HEK293 (cell line): ENCODE measurements around the gene MBLAC1.

Experiments used
- CTCF ChIA-PET: fragments of 350-600 bp; formaldehyde crosslinking; extraction: SDS; loops from one replicate; lab custom pipeline; 2021; ENCODE audit warnings: antibody characterized with exemption; lab: Yijun Ruan, JAX
- POLR2A ChIA-PET: fragments of 300-600 bp; formaldehyde crosslinking; extraction: SDS; loops from one replicate; lab custom pipeline; 2020; ENCODE audit warnings: antibody characterized with exemption, inconsistent platforms; lab: Yijun Ruan, JAX
- H3K27ac ChIP-seq: fragments of 200-500 bp; sonication (Bioruptor generic); 2 replicates; pipeline ENCODE4 v1.5.1; 2014; ENCODE audit warnings: low read depth, low read length, control low read depth, inconsistent platforms; ENCODE audit errors: extremely low read depth
- H3K36me3 ChIP-seq, 2 experiments: fragments of 200-500 bp in 1 of 2; sonication (Bioruptor generic) in 1 of 2; 1 replicate in 1 of 2; 2 replicates in 1 of 2; pipeline ENCODE4 v1.5.1; 2014 to 2017; ENCODE audit warnings: inconsistent platforms in 2 of 2, low read length in 2 of 2; ENCODE audit not compliant: control insufficient read depth in 2 of 2, insufficient read depth in 1 of 2
- H3K4me1 ChIP-seq: fragments of 200-500 bp; sonication (Bioruptor generic); 2 replicates; pipeline ENCODE4 v1.5.1; 2014; ENCODE audit warnings: mild to moderate bottlenecking, low read length, inconsistent platforms; ENCODE audit not compliant: control insufficient read depth, insufficient read depth
- H3K4me3 ChIP-seq: 2 replicates; pipeline ENCODE4 v1.5.1; 2011; ENCODE audit warnings: low read depth, mild to moderate bottlenecking, control low read depth, low read length, moderate library complexity
- H3K9me3 ChIP-seq: fragments of 200-500 bp; sonication (Bioruptor generic); 2 replicates; pipeline ENCODE4 v1.5.1; 2014; ENCODE audit warnings: low read depth, low read length, inconsistent platforms; ENCODE audit not compliant: control insufficient read depth, insufficient read depth
- KLF1 ChIP-seq: fragments of 450-650 bp; formaldehyde crosslinking; IDR thresholded peaks from 2 replicates; pipeline ENCODE4 v1.5.1; 2016; ENCODE audit warnings: missing biosample characterization, missing genetic modification characterization
- KLF9 ChIP-seq: fragments of 450-650 bp; formaldehyde crosslinking; IDR thresholded peaks from 2 replicates; pipeline ENCODE4 v1.5.1; 2016; ENCODE audit warnings: missing biosample characterization, missing genetic modification characterization, low read depth
- OVOL3 ChIP-seq: fragments of 450-650 bp; formaldehyde crosslinking; IDR thresholded peaks from 2 replicates; pipeline ENCODE4 v1.5.1; 2016; ENCODE audit warnings: missing biosample characterization, missing genetic modification characterization
- PRDM1 ChIP-seq: fragments of 450-650 bp; formaldehyde crosslinking; IDR thresholded peaks from 2 replicates; pipeline ENCODE4; 2016; ENCODE audit warnings: missing biosample characterization, missing genetic modification characterization
- YY2 ChIP-seq: fragments of 450-650 bp; formaldehyde crosslinking; IDR thresholded peaks from 2 replicates; pipeline ENCODE4 v1.5.1; 2016; ENCODE audit warnings: missing biosample characterization, missing genetic modification characterization
- ZBTB17 ChIP-seq: fragments of 450-650 bp; formaldehyde crosslinking; IDR thresholded peaks from 2 replicates; pipeline ENCODE4 v1.5.1; 2016; ENCODE audit warnings: missing biosample characterization, missing genetic modification characterization
- ZNF10 ChIP-seq: fragments of 450-650 bp; formaldehyde crosslinking; IDR thresholded peaks from 2 replicates; pipeline ENCODE4 v1.5.1; 2017; ENCODE audit warnings: missing biosample characterization, missing genetic modification characterization
- ZNF114 ChIP-seq: fragments of 450-650 bp; formaldehyde crosslinking; IDR thresholded peaks from 2 replicates; pipeline ENCODE4 v1.5.0; 2017; ENCODE audit warnings: missing biosample characterization, missing genetic modification characterization
- ZNF214 ChIP-seq: fragments of 450-650 bp; formaldehyde crosslinking; IDR thresholded peaks from 2 replicates; pipeline ENCODE4 v1.5.1; 2017; ENCODE audit warnings: missing biosample characterization, mild to moderate bottlenecking, missing genetic modification characterization, borderline replicate concordance
- ZNF394 ChIP-seq: fragments of 450-650 bp; formaldehyde crosslinking; IDR thresholded peaks from 2 replicates; pipeline ENCODE4 v1.5.1; 2016; ENCODE audit warnings: missing biosample characterization, missing genetic modification characterization, mild to moderate bottlenecking, moderate library complexity, borderline replicate concordance
- ZNF561 ChIP-seq: fragments of 450-650 bp; IDR thresholded peaks from 2 replicates; pipeline ENCODE4 v1.5.1; 2018; ENCODE audit warnings: missing biosample characterization, missing genetic modification characterization, borderline replicate concordance
- ZNF658 ChIP-seq: fragments of 450-650 bp; formaldehyde crosslinking; IDR thresholded peaks from 2 replicates; pipeline ENCODE4; 2016; ENCODE audit warnings: missing biosample characterization, missing genetic modification characterization
- ZNF768 ChIP-seq: fragments of 450-650 bp; formaldehyde crosslinking; IDR thresholded peaks from 2 replicates; pipeline ENCODE4 v1.5.1; 2018; ENCODE audit warnings: missing biosample characterization, mild to moderate bottlenecking, missing genetic modification characterization
- TF ChIP-seq, protein P1 (sequence below): fragments of 450-650 bp; formaldehyde crosslinking; IDR thresholded peaks from 2 replicates; pipeline ENCODE4 v1.5.1; 2016; ENCODE audit warnings: missing biosample characterization, missing genetic modification characterization
- TF ChIP-seq, protein P2 (sequence below): fragments of 450-650 bp; formaldehyde crosslinking; IDR thresholded peaks from 2 replicates; pipeline ENCODE4 v1.5.1; 2016; ENCODE audit warnings: missing biosample characterization, missing genetic modification characterization
- TF ChIP-seq, protein P3 (sequence below): fragments of 450-650 bp; IDR thresholded peaks from 2 replicates; pipeline ENCODE4 v1.5.1; 2018; ENCODE audit warnings: missing biosample characterization, missing genetic modification characterization
- TF ChIP-seq, protein P4 (sequence below): fragments of 450-650 bp; formaldehyde crosslinking; IDR thresholded peaks from 2 replicates; pipeline ENCODE4 v1.5.1; 2017; ENCODE audit warnings: missing biosample characterization, missing genetic modification characterization
- TF ChIP-seq, protein P5 (sequence below): fragments of 450-650 bp; formaldehyde crosslinking; IDR thresholded peaks from 2 replicates; pipeline ENCODE4 v1.5.1; 2016; ENCODE audit warnings: missing biosample characterization, missing genetic modification characterization

The MBLAC1 gene

DNA sequence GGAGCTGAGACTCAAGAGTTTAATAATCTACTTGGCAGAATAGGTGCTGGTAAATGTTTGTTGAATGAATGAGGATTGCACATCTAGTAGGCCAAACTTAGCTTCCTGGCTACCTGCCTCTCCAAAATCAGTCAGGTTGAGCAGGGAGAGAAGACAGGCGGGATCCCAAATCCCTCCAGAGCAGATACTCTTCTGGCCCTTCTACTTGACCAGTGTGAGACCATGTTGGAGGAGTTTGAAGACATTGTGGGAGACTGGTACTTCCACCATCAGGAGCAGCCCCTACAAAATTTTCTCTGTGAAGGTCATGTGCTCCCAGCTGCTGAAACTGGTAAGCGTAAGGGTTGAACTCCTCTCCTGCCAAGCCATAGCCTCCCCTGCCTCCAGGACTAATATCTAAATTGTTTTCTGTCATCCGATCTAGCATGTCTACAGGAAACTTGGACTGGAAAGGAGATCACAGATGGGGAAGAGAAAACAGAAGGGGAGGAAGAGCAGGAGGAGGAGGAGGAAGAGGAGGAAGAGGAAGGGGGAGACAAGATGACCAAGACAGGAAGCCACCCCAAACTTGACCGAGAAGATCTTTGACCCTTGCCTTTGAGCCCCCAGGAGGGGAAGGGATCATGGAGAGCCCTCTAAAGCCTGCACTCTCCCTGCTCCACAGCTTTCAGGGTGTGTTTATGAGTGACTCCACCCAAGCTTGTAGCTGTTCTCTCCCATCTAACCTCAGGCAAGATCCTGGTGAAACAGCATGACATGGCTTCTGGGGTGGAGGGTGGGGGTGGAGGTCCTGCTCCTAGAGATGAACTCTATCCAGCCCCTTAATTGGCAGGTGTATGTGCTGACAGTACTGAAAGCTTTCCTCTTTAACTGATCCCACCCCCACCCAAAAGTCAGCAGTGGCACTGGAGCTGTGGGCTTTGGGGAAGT lies 2.2 kb upstream of the MBLAC1 start:
- Histone ChIP-seq H3K27ac (no peak overlapping the region), H3K4me3 (no peak overlapping the region), H3K36me3 (peaks cover 0 to 13% of the 10 kb centered on the region in 2 experiments; a peak in 2 of 3 replicates), H3K4me1 (peaks cover 3% of the 10 kb centered on the region), H3K9me3 (no peaks in the 10 kb centered on the region)
- POLR2A ChIA-PET: interaction anchor here (0.7 to 8.4 kb wide), 3 partner anchors 23 to 305 kb away, joined by 4 to 81 read pairs (median 4); partner anchors contain the start of genes AP4M1, MCM7 and MEPCE
- TF ChIP-seq ZBTB17 (tag by site-specific recombination): 0 out of 2 replicates have a peak, but pooled peaks have one; percentile 46
- TF ChIP-seq, protein P1, sequence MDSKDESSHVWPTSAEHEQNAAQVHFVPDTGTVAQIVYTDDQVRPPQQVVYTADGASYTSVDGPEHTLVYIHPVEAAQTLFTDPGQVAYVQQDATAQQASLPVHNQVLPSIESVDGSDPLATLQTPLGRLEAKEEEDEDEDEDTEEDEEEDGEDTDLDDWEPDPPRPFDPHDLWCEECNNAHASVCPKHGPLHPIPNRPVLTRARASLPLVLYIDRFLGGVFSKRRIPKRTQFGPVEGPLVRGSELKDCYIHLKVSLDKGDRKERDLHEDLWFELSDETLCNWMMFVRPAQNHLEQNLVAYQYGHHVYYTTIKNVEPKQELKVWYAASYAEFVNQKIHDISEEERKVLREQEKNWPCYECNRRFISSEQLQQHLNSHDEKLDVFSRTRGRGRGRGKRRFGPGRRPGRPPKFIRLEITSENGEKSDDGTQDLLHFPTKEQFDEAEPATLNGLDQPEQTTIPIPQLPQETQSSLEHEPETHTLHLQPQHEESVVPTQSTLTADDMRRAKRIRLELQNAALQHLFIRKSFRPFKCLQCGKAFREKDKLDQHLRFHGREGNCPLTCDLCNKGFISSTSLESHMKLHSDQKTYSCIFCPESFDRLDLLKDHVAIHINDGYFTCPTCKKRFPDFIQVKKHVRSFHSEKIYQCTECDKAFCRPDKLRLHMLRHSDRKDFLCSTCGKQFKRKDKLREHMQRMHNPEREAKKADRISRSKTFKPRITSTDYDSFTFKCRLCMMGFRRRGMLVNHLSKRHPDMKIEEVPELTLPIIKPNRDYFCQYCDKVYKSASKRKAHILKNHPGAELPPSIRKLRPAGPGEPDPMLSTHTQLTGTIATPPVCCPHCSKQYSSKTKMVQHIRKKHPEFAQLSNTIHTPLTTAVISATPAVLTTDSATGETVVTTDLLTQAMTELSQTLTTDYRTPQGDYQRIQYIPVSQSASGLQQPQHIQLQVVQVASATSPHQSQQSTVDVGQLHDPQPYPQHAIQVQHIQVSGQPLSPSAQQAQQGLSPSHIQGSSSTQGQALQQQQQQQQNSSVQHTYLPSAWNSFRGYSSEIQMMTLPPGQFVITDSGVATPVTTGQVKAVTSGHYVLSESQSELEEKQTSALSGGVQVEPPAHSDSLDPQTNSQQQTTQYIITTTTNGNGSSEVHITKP: peak; percentile 50
- peak; percentile 80 for TF ChIP-seq KLF1 (tag by site-specific recombination)
- TF ChIP-seq, protein P2, sequence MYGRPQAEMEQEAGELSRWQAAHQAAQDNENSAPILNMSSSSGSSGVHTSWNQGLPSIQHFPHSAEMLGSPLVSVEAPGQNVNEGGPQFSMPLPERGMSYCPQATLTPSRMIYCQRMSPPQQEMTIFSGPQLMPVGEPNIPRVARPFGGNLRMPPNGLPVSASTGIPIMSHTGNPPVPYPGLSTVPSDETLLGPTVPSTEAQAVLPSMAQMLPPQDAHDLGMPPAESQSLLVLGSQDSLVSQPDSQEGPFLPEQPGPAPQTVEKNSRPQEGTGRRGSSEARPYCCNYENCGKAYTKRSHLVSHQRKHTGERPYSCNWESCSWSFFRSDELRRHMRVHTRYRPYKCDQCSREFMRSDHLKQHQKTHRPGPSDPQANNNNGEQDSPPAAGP (tag by site-specific recombination): peak; percentile 69
- peak; percentile 18; the same call in 1 of the 2 replicates for TF ChIP-seq PRDM1 (tag by site-specific recombination)
- no peak for TF ChIP-seq YY2 (tag by site-specific recombination)
- no peak for TF ChIP-seq ZNF658 (tag by site-specific recombination)
- TF ChIP-seq, protein P3, sequence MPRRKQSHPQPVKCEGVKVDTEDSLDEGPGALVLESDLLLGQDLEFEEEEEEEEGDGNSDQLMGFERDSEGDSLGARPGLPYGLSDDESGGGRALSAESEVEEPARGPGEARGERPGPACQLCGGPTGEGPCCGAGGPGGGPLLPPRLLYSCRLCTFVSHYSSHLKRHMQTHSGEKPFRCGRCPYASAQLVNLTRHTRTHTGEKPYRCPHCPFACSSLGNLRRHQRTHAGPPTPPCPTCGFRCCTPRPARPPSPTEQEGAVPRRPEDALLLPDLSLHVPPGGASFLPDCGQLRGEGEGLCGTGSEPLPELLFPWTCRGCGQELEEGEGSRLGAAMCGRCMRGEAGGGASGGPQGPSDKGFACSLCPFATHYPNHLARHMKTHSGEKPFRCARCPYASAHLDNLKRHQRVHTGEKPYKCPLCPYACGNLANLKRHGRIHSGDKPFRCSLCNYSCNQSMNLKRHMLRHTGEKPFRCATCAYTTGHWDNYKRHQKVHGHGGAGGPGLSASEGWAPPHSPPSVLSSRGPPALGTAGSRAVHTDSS (tag by site-specific recombination): peak; percentile 97
- CTCF ChIA-PET: interaction anchor here (0.6 to 1.1 kb wide), 9 partner anchors 8 to 611 kb away, joined by 3 to 5 read pairs (median 4); no protein-coding TSS in a partner anchor

DNA sequence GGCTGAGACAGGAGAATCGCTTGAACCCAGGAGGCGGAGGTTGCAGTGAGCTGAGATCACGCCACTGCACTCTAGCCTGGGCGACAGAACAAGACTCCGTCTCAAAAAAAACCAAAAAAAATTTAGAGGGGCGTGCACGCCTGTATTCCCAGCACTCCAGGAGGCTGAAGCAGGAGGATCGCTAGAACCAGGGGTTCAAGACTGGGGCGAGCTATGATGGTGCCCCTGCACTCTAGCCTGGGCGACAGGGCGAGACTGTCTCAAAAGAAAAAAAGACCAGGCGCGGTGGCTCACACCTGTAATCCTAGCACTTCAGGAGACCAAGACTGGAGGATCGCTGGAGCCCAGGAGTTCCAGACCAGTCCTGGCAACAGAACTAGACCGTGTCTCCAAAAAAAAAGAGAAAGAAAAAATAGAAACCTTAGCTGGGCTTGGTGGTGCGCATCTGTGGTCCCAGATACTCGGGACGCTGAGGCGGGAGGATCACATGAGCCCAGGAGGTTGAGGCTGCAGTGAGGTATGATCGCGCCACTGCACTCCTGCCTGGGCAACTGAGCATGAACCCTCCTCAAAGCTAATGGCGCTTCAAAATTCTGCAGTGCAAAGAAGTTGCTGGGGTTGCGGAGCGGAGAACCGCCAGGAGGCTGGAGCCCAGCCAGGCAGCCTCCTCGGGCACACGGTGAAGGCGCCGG lies 382 bp upstream of the MBLAC1 start:
- ChIA-PET CTCF (interaction anchor here (0.6 to 0.9 kb wide), 3 partner anchors 64 to 169 kb away, joined by 3 to 5 read pairs (median 3); no protein-coding TSS in a partner anchor), POLR2A (interaction anchor here (0.7 to 8.4 kb wide), 13 partner anchors 12 to 304 kb away, joined by 3 to 81 read pairs (median 4); partner anchors contain the start of genes AP4M1, GPC2, LAMTOR4 and MCM7)
- Histone ChIP-seq H3K9me3 (no peaks in the 10 kb centered on the region), H3K4me1 (no peaks in the 10 kb centered on the region; the same call in 1 of the 2 replicates), H3K4me3 (peak overlapping the region; percentile 79), H3K27ac (peak overlapping the region; percentile 98), H3K36me3 (peaks cover 0 to 13% of the 10 kb centered on the region in 2 experiments; a peak in 2 of 3 replicates)
- TF ChIP-seq ZNF561 (no peak), ZNF394 (tag by site-specific recombination) (peak; percentile 83), ZNF768 (tag by site-specific recombination) (no peak; the same call in 1 of the 2 replicates), ZNF214 (tag by site-specific recombination) (no peak), KLF9 (tag by site-specific recombination) (no peak), OVOL3 (tag by site-specific recombination) (peak; percentile 40; the same call in 1 of the 2 replicates), ZNF10 (tag by site-specific recombination) (peak; percentile 95; the same call in 1 of the 2 replicates), ZNF114 (tag by site-specific recombination) (no peak)
- TF ChIP-seq, protein P4, sequence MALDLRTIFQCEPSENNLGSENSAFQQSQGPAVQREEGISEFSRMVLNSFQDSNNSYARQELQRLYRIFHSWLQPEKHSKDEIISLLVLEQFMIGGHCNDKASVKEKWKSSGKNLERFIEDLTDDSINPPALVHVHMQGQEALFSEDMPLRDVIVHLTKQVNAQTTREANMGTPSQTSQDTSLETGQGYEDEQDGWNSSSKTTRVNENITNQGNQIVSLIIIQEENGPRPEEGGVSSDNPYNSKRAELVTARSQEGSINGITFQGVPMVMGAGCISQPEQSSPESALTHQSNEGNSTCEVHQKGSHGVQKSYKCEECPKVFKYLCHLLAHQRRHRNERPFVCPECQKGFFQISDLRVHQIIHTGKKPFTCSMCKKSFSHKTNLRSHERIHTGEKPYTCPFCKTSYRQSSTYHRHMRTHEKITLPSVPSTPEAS (tag by site-specific recombination): no peak
- TF ChIP-seq, protein P5, sequence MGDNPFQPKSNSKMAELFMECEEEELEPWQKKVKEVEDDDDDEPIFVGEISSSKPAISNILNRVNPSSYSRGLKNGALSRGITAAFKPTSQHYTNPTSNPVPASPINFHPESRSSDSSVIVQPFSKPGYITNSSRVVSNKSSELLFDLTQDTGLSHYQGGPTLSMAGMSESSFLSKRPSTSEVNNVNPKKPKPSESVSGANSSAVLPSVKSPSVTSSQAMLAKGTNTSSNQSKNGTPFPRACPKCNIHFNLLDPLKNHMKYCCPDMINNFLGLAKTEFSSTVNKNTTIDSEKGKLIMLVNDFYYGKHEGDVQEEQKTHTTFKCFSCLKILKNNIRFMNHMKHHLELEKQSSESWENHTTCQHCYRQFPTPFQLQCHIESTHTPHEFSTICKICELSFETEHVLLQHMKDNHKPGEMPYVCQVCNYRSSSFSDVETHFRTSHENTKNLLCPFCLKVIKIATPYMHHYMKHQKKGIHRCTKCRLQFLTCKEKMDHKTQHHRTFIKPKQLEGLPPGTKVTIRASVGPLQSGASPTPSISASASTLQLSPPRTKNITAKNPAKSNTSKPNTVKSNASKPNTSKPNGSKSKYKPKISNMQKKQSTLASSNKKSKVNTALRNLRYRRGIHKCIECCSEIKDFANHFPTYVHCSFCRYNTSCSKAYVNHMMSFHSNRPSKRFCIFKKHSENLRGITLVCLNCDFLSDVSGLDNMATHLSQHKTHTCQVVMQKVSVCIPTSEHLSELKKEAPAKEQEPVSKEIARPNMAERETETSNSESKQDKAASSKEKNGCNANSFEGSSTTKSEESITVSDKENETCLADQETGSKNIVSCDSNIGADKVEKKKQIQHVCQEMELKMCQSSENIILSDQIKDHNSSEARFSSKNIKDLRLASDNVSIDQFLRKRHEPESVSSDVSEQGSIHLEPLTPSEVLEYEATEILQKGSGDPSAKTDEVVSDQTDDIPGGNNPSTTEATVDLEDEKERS (tag by site-specific recombination): peak; percentile 11; the same call in 1 of the 2 replicates
